CD4-positive, alpha-beta T cell treated with Interleukin-17A for 4 hours (primary cell): Measurements from ENCODE around the gene IQSEC3.
A peak's percentile ranks its signal among the peaks of the same experiment; 100 is the strongest.
"Not testable (repeated sequence)": the region's sequence is repeated elsewhere in the genome, so short reads cannot be mapped to it uniquely, and the experiment has no call there.

Experiments
- DNase-seq: peaks from one replicate; pipeline ENCODE4 v3.0.0-alpha.2; 2020; ENCODE audit warnings: mixed read lengths

Gene IQSEC3

DNA sequence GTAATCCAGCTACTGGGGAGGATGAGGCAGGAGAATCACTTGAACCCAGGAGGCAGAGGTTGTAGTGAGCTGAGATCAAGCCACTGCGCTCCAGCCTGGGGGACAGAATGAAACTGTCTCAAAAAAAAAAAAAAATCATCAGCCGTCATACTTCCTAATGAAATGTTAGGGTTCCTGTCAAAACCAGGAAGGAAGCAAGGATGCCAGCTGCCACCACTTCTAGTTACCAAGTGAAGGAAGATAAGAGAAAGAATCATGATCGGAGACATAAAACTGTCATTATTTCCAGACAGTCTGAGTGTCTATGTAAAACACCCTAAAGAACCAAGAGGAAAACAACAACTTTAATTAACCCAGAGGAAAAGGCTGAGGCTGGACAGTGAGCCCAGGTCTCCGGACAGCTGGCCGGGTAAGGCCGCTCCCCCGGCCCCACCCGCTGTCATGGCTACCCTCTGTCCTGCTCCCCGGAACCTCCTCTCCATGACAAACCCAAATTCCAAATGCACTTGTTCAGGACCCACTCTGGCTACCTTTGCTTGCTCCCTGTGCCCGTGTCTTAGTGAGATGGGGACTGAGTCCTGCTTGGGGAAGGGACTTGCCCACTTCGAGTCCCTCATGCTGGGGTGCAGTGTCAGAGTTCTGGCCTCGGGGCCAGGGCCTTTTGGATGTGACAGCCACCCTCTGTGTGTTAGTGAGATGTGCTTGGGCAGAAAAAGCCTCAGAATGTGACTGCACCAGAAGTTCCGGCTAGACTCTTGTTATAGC, 118.4 kb downstream of the IQSEC3 start:
- no peak for DNase-seq

DNA sequence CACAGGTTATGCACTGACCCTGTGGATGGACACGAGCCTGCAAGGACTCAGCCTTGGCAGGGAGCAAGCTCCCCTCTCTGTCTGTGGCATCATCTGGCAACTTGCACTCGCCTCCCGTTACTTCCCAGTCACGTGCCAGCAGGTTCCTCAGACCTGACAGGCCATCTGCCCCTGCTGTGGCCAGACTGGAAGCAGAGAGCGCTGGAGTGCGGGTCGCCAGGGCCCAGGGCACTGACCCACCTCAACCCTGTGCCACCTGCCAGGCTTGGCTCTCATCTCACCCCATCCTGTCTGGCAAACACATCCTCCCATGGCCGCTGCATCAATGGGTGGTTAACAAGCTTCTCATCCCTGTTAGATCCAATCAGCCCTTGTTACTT, 119.0 kb downstream of the IQSEC3 start:
- DNase-seq, result no peak

DNA sequence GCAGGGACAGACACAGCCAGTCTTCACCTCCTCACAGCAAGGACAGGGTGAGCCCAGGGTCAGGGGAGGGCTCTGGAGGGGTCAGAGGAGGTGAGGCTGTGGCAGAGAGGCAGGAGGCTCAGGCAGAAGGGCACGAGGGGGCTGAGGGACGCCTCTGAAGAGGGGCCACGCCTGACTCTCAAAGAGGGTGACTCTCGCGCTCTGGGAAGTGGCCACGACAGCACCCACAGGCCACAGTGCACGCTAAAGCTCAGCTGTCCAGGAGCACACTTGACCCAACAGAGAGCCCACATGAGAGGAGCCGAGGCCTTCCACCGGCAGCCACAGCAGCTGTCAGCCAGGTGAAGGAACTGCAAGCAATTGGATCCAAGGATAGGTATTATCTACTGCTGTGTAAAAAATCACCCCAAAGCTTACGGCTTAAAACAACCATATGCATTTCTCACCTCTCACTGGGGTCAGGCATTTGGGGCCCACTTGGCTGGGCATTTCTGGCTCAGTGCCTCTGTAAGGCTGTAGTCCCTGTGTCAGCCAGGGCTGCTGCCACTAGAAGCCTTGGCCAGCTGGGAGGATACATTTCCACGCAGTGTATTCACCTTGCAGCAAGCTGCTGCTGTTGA, 119.5 kb downstream of the IQSEC3 start:
- DNase-seq, result no peak

DNA sequence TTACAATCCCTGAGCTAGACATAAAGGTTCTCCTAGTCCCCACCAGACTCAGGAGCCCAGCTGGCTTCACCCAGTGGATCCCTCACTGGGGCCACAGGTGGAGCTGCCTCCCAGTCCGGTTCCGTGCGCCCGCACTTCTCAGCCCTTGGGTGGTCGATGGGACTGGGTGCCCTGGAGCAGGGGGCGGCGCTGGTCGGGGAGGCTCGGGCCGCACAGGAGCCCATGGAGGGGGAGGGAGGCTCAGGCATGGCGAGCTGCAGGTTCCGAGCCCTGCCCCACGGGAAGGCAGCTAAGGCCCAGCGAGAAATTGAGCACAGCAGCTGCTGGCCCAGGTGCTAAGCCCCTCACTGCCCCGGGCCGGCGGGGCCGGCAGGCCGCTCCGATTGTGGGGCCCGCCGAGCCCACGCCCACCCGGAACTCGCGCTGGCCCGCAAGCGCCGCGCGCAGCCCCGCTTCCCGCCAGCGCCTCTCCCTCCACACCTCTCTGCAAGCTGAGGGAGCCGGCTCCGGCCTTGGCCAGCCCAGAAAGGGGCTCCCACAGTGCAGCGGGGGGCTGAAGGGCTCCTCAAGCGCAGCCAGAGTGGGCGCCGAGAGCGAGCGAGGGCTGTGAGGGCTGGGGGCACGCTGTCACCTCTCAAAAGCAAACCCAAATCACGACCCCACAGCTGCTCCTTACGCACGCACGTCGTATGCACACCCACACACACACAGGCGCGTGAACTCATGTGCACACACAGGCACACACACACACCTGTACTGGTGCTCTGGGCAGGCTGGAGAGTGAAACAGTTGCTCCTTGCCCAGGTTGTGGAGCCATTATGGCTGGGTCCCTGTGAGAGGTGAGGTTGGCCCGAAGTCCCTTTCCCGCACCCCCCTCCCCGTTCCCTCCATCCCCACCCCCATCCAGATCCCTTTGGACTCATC, 121.7 kb downstream of the IQSEC3 start:
- DNase-seq, result not testable (repeated sequence)

DNA sequence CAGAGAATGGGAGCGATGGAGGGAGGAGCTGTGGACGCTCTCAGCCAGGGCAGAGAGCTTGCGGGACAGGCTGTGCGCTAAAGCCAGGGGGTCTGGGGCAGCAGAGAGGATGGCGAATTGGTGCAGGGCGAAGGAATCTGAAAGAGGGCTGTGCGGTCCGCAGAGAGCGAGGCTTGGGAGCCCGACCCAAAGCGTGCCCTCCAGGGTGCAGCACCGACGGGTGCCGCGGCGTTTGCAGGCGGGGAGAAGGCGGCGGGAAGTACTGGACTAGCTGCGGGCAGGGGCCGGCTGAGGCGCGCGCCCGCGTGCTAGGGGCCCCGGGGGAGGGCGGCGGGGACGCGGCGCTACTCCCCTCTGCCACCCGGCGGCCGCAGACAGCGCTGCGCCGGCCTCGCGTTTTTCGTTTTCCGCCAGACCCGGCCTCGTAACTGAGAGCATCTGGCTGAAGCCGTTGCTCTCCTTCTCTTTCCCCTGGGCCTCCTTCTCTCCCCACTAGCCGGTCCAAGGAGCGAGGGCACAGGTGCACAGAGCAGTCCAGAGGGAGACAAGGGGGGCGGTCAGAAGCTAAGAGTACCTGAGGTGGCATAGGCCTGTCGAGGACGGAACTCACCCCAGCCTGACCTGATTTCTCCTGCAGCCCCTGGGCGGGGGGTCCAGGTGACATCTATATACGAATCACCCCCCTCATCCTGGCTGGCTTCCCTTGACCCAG, 122.5 kb downstream of the IQSEC3 start:
- DNase-seq, result peak; percentile 31

DNA sequence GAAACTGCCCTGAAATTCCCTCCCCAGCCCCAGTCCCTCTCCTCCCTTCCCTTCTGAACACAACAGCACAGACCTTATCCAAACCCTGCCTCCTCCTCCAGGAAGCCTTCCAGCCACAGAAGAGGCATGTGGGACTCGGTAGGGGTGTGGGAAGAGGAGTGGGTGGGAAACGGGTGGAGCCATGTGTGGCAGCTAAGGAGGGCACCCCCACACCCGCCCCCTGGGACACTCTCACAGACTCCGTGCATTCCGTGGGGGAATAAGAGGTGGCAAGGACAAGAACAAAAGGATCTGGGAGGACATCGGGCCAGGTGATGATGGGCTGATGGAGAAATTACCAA, 123.0 kb downstream of the IQSEC3 start:
- DNase-seq, result no peak

DNA sequence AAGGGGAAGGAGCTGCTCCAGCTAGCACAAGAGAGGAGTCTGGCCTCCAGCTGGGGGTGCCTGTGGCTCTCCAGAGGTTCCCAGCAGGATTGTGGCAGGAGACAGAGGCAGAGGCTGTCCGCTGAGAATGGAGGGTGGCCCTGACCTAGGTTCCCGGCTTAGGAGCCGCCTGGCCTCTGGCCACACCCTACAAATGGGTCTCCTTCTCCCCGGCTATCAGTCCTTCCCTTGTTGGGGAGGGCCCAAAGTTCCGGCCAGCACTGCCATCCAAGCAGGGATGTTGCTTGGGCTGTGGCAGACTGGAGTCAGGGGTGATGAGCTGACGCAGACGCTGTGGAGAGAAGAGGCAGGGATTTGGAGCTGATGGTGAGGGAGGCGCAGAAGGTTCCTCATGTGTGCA, 124.3 kb downstream of the IQSEC3 start:
- no peak for DNase-seq

DNA sequence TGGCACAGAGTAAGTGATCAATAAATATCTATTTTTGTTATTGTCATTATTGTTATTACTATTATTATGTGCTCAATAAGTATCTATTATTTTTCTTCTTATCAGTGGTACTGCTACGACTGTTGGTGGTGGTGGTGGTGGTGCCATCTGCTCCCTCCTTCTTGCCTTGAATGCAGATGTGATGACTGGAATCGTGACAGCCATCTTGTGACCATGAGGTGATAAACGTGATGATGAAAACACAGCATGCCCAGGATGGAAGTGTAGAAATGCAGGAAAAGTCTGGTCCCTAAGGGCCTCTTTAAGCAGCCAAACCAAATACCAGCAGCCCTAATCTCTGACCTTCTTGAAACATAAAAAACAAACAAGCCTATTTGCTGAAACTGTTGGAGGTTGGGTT, 125.0 kb downstream of the IQSEC3 start:
- DNase-seq, result no peak

DNA sequence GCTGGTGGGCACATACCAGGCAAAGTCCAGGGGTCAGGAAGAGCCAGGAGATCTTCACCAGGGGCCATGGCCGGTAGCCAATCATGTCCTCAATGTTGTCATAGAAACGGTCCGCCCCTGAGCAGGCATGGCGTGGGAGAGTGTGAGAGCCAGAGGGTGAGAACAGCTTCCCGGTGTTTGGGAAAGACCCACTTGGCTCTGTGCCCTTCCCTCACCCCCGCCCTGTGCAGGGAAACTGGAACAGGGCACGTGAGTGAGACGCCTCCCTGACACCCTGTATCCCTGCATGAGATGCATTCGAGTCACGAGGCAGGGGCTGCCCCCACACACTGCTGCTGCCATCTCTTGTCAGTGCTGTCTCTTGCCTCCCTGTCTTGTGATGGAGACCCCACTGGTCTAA, 126.7 kb downstream of the IQSEC3 start:
- DNase-seq, result no peak

DNA sequence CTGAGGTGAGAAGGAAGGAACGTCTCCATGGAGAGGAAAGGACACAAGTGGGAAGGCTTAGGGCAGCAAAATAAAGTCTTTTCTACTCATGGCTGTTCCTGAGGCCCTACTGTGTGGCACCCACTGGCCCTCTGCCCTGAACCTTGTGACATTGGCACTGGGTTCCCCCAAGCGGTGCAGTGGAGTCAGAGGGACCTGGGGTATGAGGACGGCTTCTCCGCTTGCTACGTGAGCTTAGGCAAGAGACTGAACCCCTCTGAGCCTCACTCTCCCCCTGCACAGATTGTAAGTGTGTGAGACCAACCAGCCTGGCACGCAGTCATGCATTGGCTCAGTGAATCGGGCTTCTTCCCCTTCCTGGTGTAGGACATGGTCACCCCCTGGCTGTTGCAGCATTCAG, 127.7 kb downstream of the IQSEC3 start:
- DNase-seq, result no peak

DNA sequence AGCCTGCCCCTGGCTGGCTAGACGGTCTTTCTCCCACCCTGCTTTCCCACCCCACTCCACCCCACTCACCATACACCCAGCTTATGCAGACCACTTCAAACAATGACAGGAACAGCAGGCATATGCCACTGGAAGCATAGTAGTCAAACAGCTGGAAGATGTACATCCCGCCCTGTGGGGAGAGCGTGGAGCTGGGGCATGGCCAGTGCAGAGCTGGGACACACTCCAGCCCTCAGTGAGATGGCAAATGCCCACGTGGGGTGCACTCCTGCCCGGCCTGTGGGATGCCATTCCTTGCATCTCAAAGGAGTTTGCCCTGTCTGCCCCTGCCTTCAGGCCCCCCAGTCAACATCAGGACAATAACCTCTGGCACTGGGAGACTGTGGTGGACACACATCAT, 128.6 kb downstream of the IQSEC3 start:
- no peak for DNase-seq

DNA sequence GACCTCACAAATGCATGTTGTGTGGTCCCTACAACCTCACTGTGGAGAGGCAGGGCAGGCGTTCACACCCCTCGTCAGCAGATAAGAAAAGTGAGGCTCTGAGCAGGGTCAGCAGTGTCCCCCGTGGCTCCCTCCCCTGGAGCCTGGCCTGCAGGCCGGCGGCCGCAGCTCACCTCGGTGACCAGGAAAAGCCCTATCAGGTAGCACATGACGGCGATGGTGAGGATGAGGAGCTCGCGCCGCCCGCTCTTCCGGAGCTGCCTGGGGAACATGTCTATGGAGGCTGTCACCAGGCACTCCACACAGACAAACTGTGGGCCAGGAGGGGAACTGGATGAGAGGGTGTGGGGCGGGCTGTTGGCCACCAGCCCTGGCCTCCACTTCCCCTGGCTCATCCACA, 129.4 kb downstream of the IQSEC3 start:
- no peak for DNase-seq

DNA sequence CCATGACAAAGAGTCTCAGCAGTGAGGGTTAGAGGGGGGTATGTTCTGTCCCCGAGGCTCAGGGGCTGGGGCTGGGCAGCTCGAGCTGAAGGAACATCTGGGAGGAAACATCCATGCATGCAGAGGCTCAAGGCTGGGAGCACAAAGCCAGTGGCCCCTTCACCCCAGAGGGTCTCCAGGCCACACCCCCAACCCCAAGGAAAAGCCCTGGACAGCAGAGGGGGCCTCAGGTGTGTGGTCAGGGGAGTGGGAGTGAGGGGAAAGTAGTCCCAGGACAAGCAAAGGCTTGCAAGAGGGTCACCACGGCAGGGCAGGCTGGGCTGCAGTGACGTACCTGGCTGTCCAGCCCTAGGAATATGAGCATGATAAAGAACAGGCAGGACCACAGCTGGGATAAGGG, 129.9 kb downstream of the IQSEC3 start:
- no peak for DNase-seq

DNA sequence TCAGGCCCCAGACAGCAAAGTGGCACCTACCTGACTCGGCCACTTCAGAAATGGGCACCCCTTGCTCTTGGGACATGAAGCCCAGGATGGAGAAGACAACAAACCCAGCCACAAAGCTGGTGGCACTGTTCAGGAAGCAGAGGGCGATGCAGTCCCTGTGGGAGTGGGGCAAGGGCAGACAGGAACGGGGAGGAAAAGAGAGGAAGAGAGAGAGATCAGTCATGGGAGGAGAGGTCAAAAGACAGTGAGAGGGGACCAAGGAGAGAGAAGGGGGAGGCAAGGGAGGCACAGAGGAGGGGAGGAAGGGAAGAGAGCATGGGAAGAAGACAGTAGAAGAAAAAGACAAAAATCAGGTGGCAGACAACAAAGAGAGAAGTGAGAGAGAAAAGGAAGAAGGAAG, 130.8 kb downstream of the IQSEC3 start:
- DNase-seq, result no peak

DNA sequence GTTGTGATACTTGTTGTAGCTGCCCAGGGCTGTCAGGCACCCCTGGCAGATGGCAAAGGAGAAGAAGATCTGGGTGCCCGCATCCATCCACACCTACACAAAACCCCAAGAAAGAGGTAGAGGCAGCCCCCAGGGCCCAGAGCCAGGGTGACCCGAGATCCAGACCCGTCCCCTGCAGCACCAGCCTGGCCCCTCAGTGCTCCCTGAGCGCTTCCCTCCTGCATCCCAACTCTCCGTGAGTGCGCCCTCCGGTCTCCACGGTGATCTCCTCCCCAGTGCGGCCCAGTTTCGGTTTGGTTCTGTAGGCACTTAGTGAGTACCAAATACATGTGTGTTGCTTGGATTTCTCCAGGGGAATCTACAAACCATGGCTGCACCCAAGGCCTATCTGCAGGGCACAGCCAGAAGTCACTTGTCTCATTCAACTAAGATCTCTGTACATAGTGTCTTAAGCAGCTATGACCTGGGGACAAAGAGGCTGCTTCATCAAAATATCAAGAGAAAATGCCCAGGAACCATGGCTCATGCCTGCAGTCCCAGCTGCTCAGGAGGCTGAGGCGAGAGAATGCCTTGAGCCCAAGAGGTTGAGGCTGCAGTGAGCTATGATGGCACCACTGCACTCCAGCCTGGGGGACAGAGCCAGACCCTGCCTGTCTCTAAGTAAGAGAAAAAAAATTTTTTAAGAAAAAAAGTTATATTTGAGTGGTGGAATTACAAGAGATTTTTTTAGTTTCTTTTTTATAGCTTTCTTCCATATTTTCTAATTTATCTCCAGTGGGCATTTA, 131.5 kb downstream of the IQSEC3 start:
- DNase-seq, result no peak

DNA sequence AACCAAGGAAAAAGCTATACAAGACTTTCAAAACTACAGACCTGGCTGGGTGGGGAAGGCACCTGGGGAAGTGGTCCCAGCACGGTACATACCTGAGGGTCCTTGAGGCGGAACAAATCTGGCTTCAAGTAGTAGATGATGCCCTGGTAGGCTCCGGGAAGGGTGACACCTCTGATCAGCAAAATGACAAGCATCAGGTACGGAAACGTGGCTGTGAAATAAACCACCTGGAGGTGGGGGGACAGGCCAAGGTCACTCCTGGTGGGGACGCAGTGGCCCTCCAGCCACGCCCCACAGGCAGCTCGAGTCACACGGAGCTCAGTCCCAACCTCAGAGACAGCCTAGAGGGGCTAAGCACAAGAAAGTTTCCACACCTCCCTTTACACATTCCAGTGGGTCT, 132.1 kb downstream of the IQSEC3 start:
- DNase-seq, result no peak

DNA sequence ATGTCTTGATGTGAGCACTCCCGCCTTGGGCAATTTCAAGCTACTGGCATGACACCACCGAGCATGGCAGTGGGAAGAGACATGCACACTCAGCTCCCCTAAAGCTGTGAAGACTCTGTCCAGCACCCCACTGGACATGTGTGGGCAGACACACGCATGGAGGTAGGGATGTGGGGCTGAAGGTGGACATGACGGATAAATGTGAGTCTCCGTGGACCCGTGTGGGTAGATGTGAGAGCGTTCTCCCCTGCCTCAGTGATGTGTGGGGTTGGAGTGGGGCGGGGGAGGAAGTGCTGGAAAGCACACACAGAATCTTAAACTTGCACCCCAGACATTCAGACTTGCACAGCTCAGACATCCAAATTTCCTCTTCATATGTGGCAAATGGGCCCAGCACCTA, 134.8 kb downstream of the IQSEC3 start:
- DNase-seq, result no peak

DNA sequence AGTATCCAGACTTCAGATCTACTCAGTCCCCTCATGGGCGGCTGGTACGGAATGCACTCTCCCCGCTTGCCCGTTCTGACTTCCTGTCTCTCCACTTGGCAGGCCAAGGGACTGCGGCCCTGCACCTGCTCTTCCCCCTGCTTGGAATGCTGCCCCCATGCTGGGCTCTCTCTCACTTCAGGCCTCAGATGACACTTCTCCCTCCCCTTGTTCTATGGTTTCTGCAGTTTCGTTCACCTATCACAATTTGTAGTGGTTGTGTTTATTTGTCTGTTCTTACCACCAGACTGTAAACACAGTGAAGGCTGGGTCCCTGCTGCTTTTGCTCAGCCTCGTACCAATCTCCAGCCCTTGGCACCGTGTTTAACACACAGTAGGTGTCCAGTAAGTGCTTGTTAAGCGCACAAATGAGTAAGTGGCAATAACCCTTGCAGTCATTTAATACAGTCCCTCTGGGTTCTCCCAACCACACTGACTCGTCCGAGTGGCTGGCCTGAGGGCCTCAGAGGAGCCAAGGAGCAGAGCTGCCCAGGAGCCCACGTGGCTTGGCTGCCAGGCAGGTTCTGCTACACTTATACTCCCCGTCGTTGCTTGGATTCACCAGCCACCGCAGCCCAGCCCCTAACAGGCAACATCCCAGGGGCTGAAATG, 135.6 kb downstream of the IQSEC3 start:
- no peak for DNase-seq

DNA sequence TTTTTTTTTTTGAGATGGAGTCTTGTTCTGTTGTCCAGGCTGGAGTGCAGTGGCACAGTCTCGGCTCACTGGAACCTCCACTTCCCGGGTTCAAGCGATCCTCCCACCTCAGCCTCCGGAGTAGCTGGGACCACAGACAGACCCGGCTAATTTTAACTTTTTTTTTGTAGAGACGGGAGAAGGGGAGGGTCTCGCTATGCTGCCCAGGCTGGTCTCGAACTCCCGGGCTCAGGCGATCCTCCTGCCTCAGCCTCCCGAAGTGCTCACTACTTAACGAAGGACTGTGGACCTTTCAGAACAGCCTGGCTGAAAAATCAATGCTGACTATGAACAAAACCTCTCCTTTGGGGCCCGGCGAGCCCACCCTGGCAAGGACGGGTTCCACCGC, 136.5 kb downstream of the IQSEC3 start:
- no peak for DNase-seq

DNA sequence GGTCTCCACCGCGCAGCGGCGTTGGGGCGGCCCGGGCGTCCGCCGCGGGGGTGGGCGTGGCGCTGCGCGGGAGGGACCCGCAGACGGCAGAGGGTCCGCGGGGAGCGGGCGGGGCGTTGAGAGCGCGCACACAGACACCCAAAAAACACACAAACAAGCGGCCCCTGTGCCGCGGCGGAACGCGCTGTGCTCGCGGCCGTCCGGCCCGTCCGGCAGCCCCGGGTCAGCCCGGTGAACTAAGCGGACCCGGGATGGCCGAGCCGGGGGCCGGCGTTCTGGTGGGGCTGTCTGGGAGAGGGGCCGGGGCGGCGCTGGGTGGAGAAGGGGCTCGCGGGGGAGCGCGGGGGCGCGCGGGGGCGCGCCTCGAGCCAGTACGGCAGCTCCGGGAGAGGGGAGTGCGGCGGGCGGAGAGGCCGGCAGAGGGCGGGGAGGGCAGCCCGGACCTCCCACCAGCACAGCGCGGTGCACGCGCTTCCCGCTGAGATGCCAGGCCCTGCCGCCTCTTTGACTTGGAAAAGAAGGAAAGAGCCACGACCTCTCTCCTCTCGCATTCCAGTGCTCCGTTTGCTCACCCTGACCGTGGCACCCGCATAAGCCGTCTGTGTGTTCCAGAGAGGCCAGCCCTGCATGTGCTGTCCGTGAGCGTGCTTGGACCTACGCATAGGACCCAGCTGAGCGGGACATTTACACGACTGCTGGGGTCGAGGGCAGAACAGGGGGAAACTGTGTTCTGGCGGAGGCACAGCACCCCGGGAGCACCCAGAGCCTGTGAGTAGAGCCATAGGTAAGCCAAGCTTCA, 137.1 kb downstream of the IQSEC3 start:
- DNase-seq, result no peak

DNA sequence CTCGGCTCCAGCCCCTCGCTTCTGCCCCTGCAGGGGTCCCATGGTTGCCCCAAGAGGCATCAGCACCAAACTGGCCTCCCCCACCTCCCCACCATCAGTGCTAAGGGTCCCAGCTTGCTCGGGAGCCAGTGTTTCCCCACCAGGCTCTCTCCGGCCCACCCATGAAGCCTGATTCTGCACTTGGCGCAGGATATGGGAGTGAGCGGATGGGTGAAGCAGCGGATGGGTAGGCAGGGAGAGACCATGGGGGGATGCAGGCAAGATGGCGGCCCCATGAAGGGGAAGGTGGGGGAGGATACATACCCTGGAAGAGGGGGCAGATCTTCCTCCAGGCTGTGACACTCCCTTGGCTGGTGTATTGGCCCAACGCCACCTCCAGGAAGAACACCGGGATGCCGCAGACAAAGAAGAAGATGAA, 137.7 kb downstream of the IQSEC3 start:
- DNase-seq, result no peak
